ENCODE data around the gene COG6.

DNA sequence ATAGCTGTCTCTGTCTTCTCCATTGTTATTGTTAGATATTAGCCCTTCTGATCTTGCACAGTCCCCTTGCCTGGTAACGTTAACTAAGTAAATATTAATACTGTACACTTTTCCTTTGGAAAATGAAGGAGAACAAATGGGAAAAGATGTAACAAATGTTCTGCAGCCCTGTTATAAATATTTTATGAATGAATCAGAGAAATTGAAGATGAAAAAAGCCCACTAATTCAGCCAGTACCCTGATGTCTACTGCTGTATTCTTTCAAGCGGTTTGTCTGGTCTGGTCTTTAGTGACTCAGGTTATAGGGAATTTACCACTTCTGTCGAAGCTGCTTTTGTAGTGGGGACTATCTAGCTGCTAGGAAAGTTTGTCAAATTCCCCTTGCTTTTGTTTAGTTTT, 121.0 kb downstream of the COG6 start:
- TF ChIP-seq, protein P1, sequence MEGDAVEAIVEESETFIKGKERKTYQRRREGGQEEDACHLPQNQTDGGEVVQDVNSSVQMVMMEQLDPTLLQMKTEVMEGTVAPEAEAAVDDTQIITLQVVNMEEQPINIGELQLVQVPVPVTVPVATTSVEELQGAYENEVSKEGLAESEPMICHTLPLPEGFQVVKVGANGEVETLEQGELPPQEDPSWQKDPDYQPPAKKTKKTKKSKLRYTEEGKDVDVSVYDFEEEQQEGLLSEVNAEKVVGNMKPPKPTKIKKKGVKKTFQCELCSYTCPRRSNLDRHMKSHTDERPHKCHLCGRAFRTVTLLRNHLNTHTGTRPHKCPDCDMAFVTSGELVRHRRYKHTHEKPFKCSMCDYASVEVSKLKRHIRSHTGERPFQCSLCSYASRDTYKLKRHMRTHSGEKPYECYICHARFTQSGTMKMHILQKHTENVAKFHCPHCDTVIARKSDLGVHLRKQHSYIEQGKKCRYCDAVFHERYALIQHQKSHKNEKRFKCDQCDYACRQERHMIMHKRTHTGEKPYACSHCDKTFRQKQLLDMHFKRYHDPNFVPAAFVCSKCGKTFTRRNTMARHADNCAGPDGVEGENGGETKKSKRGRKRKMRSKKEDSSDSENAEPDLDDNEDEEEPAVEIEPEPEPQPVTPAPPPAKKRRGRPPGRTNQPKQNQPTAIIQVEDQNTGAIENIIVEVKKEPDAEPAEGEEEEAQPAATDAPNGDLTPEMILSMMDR (IDR thresholded peaks at IDR 0.05): no peak
- TF ChIP-seq POLR2A (IDR thresholded peaks at IDR 0.05) (no peak), POLR2AphosphoS5 (IDR thresholded peaks at IDR 0.05) (no peak)

All from prostate gland (tissue), 2 donors.